ENCODE data around the gene ARHGAP11A.

Gene ARHGAP11A

GRCh38 chr15:32688151-32688639, 72.9 kb downstream of the ARHGAP11A start:
- DNase-seq, result no peak
